ENCODE results near the gene NDUFAF8. TPM values are rescaled to one million over a fixed set of nuclear protein-coding genes. Genes with fewer than 3 reads are reported as not detected.

The NDUFAF8 gene
- polyA plus RNA-seq, 1 experiment: 70.8 TPM

DNA sequence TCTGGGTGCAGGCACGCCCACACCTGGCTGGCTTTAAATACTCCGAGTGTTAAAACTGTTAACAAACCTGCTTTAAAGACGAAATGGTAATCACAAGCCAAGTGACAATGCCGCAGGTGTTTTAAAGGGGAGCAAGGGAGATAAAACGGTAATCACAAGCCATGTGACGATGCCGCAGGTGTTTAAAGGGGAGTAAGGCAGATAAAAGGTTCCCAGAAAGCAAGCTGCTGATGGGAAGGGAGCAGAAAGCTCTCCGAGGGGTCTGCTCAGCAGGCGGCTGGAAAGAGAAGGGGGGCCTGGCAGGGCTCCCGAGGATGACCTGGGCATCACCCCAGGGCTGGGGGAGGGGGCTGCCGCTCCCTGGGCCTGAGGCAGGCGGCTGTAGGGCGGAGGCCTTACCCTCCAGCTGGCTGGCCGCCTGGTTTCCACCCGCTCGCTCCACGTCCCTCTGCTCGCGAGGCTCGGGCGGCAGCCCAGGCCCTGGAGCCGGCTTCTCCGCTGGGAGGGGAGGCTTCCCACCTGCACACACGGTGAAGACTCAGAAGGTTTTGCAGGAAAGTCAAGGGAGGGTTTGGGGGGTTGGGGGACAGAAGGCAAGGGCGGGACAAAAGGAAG lies 12.1 kb downstream of the NDUFAF8 start:
- Histone ChIP-seq H3K36me3 (ENCODE audit: control insufficient read depth, insufficient read depth, low read length) (peaks cover 33% of the 10 kb centered on the region), H3K4me3 (ENCODE audit: low read depth, low read length) (no peak overlapping the region), H3K27me3 (ENCODE audit: control insufficient read depth, insufficient read depth, low read length) (no peaks in the 10 kb centered on the region)
- TF ChIP-seq, protein P1, sequence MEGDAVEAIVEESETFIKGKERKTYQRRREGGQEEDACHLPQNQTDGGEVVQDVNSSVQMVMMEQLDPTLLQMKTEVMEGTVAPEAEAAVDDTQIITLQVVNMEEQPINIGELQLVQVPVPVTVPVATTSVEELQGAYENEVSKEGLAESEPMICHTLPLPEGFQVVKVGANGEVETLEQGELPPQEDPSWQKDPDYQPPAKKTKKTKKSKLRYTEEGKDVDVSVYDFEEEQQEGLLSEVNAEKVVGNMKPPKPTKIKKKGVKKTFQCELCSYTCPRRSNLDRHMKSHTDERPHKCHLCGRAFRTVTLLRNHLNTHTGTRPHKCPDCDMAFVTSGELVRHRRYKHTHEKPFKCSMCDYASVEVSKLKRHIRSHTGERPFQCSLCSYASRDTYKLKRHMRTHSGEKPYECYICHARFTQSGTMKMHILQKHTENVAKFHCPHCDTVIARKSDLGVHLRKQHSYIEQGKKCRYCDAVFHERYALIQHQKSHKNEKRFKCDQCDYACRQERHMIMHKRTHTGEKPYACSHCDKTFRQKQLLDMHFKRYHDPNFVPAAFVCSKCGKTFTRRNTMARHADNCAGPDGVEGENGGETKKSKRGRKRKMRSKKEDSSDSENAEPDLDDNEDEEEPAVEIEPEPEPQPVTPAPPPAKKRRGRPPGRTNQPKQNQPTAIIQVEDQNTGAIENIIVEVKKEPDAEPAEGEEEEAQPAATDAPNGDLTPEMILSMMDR (IDR thresholded peaks at IDR 0.05; ENCODE audit: insufficient read depth, low read depth, low read length): no peak
- POLR2A ChIA-PET: no interaction called here
- CTCF ChIA-PET: interaction anchor here (0.6 to 2.3 kb wide), 3 partner anchors 215 to 234 kb away, joined by 3 to 8 read pairs (median 3); no protein-coding TSS in a partner anchor
- no peak for DNase-seq (ENCODE audit: low read depth)

DNA sequence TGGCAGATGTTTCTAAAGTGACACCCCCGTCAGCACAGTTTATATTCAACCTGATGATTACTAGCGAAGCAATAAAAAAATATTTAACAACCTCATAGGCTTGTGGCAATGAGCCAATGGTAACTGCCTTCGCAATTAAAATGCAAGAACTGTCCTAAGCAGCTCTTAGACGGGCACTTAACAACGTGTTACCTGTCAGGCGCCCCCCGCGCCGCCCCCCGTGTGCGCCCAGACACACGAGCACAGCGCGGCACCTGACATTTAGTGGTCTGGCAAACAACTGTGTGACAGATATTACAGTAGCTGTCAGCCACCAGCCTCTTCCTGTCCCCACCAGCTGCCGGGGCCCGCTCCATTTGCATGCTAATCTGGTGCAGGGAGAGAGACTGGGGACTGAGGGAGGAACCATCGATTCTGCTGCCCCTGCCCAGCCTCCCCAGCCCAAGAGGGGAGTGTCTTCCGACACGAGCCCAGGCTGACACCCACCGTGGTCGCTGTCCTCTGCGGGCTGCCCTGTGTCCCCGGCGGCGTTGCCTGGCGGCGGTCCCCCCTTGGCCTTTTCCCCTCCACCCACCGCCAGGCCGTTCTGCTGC lies 12.7 kb downstream of the NDUFAF8 start:
- ChIA-PET CTCF (interaction anchor here (1.2 to 2.3 kb wide), 3 partner anchors 16 to 233 kb away, joined by 3 to 8 read pairs (median 3); no protein-coding TSS in a partner anchor), POLR2A (no interaction called here)
- Histone ChIP-seq H3K4me3 (ENCODE audit: low read depth, low read length) (no peak overlapping the region), H3K27me3 (ENCODE audit: control insufficient read depth, insufficient read depth, low read length) (no peaks in the 10 kb centered on the region), H3K36me3 (ENCODE audit: control insufficient read depth, insufficient read depth, low read length) (peaks cover 30% of the 10 kb centered on the region)
- DNase-seq (ENCODE audit: low read depth): no peak
- TF ChIP-seq, protein P1 (IDR thresholded peaks at IDR 0.05; ENCODE audit: insufficient read depth, low read depth, low read length): no peak

DNA sequence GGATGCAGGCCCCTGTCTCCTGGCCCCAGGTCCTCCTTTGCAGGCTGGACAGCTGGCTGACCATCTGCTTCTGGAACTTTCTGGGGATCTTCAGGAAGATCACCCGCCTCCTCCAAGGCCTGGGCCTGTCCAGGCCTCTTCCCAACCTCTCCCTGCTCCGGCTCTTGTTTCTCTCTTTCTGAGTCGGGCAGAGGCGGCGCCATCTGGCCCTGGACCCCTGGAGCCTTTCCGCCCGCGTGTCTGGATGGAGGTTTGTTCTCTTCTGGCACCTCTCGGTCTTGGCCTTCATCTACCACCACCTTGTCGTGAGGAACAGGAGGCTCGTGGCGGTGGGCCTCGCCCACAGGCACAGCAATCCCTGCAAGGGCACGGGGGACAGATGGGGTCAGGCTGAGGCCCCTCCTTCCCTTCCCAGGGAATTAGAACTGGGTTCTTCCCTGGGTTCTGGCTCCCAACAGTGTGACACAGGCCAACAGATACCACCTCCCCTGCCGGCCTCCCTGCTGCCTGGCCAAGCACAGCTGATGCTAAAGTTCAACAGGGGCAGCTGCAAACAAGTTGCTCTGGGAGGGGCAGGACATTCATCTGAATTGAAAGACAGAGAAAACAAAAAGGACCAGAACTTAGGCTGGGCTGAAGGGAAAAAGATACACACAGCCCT lies 13.3 kb downstream of the NDUFAF8 start:
- POLR2A ChIA-PET: no interaction called here
- CTCF ChIA-PET: interaction anchor here (0.7 to 3.5 kb wide), 16 partner anchors 10 to 354 kb away, joined by 3 to 47 read pairs (median 3); partner anchors contain the start of genes NDUFAF8 and TEPSIN

DNA sequence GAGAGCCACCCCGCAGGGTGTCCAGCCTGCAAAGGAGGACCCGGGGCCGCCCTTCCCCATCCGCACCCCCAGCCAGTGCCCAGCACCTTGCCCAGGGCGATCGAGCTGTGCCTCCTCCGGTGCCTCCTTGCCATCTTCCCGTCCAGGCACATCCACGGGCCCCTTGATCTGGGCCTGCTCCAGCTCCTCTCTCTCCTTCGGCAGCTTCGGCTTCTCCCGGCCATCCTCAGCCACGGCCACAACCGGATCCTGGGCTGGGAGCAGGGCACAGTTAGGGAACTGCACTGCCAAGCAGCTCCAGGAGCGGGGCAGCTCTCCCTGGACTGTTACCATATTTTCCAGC lies 13.8 kb downstream of the NDUFAF8 start:
- ChIA-PET POLR2A (no interaction called here), CTCF (interaction anchor here (0.7 to 3.5 kb wide), 16 partner anchors 10 to 354 kb away, joined by 3 to 47 read pairs (median 3); partner anchors contain the start of genes NDUFAF8 and TEPSIN)
- H3K36me3 ChIP-seq (ENCODE audit: control insufficient read depth, insufficient read depth, low read length): peaks cover 30% of the 10 kb centered on the region
- TF ChIP-seq, protein P1 (IDR thresholded peaks at IDR 0.05; ENCODE audit: insufficient read depth, low read depth, low read length): no peak
- no peak overlapping the region for H3K4me3 ChIP-seq (ENCODE audit: low read depth, low read length)
- H3K27me3 ChIP-seq (ENCODE audit: control insufficient read depth, insufficient read depth, low read length): no peaks in the 10 kb centered on the region
- DNase-seq (ENCODE audit: low read depth): no peak

More for the DNA sequence above, 13.3 kb downstream of the NDUFAF8 start:
- no peak for DNase-seq (ENCODE audit: low read depth)
- Histone ChIP-seq H3K27me3 (ENCODE audit: control insufficient read depth, insufficient read depth, low read length) (no peaks in the 10 kb centered on the region), H3K36me3 (ENCODE audit: control insufficient read depth, insufficient read depth, low read length) (peaks cover 30% of the 10 kb centered on the region), H3K4me3 (ENCODE audit: low read depth, low read length) (no peak overlapping the region)
- TF ChIP-seq, protein P1 (IDR thresholded peaks at IDR 0.05; ENCODE audit: insufficient read depth, low read depth, low read length): no peak
